ENCODE results near the gene ATF7IP. TPM values are rescaled to one million over a fixed set of nuclear protein-coding genes. Genes with fewer than 3 reads are reported as not detected.

Gene ATF7IP
- total RNA-seq, 1 experiment from 2014 or later = 25.4 TPM

DNA sequence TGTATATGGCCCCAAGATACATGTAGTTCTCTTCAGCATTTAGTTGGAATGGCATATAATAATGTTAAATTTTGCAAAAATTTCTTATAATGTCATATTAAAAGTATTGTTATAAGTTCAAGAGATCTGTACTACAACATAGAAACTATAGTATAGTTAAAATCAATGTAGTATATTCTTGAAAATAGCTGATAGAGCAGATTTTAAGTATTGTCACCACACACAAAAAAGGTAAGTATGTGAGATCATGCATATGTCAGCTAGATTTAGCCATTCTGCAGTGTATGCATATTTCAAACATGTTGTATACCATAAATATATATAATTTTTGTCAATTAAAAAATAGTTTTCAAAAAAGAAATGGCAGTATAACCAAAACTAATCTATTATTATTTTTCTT is 115.7 kb downstream of the ATF7IP start:
- TF ChIP-seq SIN3A (IDR thresholded peaks at IDR 0.05; ENCODE audit: borderline replicate concordance, insufficient read depth, low read depth, low read length) (no peak), CTCF (IDR thresholded peaks at IDR 0.05) (no peak), TCF7L2 (IDR thresholded peaks at IDR 0.05; ENCODE audit: low read depth, low read length) (no peak), POLR2AphosphoS5 (IDR thresholded peaks at IDR 0.05; ENCODE audit: low read depth, low read length) (no peak)
- TF ChIP-seq, protein P1, sequence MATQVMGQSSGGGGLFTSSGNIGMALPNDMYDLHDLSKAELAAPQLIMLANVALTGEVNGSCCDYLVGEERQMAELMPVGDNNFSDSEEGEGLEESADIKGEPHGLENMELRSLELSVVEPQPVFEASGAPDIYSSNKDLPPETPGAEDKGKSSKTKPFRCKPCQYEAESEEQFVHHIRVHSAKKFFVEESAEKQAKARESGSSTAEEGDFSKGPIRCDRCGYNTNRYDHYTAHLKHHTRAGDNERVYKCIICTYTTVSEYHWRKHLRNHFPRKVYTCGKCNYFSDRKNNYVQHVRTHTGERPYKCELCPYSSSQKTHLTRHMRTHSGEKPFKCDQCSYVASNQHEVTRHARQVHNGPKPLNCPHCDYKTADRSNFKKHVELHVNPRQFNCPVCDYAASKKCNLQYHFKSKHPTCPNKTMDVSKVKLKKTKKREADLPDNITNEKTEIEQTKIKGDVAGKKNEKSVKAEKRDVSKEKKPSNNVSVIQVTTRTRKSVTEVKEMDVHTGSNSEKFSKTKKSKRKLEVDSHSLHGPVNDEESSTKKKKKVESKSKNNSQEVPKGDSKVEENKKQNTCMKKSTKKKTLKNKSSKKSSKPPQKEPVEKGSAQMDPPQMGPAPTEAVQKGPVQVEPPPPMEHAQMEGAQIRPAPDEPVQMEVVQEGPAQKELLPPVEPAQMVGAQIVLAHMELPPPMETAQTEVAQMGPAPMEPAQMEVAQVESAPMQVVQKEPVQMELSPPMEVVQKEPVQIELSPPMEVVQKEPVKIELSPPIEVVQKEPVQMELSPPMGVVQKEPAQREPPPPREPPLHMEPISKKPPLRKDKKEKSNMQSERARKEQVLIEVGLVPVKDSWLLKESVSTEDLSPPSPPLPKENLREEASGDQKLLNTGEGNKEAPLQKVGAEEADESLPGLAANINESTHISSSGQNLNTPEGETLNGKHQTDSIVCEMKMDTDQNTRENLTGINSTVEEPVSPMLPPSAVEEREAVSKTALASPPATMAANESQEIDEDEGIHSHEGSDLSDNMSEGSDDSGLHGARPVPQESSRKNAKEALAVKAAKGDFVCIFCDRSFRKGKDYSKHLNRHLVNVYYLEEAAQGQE (IDR thresholded peaks at IDR 0.05; ENCODE audit: insufficient read depth in 1 of 2, low read depth in 2 of 2, low read length in 1 of 2) = no peak
- Histone ChIP-seq H3K36me3 (ENCODE audit: control insufficient read depth, insufficient read depth, low read length) (no peaks in the 10 kb centered on the region; the same call in 1 of the 2 replicates), H3K4me3 (ENCODE audit: low read depth in 2 of 2, low read length in 2 of 2) (no peak overlapping the region), H3K4me1 (ENCODE audit: control insufficient read depth, insufficient read depth, low read length) (no peaks in the 10 kb centered on the region), H3K27me3 (ENCODE audit: control insufficient read depth, insufficient read depth, low read length) (no peaks in the 10 kb centered on the region), H3K9me3 (ENCODE audit: control insufficient read depth, insufficient read depth, low read depth, low read length) (no peaks in the 10 kb centered on the region), H3K27ac (ENCODE audit: low read length) (no peak overlapping the region)
- no TSS peak for BruUV-seq (replicated peaks)
- no peak for ATAC-seq
- no peak for DNase-seq (ENCODE audit: low read depth, low spot score)
- CTCF ChIA-PET = no interaction called here
- POLR2A ChIA-PET = no interaction called here
- intact Hi-C loops (cut with micrococcal nuclease; ENCODE audit: unreplicated experiment) = no loop called here
- in situ Hi-C loops (cut with HindIII; ENCODE audit: low pct_unique_long_range_greater_than_20kb, low sequenced_read_pairs) = no loop called here

DNA sequence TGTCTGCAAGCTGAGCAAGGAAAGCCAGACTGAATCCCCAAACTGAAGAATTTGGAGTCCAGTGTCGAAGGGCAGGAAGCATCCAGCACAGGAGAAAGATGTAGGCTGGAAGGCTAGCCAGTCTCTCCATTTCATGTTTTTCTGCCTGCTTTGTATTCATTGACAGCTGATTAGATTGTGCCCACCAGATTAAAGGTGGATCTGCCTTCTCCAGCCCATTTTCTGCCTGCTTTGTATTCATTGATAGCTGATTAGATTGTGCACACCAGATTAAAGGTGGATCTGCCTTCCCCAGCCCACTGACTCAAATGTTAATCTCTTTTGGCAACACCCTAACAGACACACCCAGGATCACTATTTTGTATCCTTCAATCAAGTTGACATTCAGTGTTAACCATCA is 116.9 kb downstream of the ATF7IP start:
- Histone ChIP-seq H3K4me3 (ENCODE audit: low read depth in 2 of 2, low read length in 2 of 2) (no peak overlapping the region), H3K27me3 (ENCODE audit: control insufficient read depth, insufficient read depth, low read length) (no peaks in the 10 kb centered on the region), H3K27ac (ENCODE audit: low read length) (no peak overlapping the region), H3K36me3 (ENCODE audit: control insufficient read depth, insufficient read depth, low read length) (no peaks in the 10 kb centered on the region; the same call in 1 of the 2 replicates), H3K9me3 (ENCODE audit: control insufficient read depth, insufficient read depth, low read depth, low read length) (no peaks in the 10 kb centered on the region), H3K4me1 (ENCODE audit: control insufficient read depth, insufficient read depth, low read length) (no peaks in the 10 kb centered on the region)
- TF ChIP-seq SIN3A (IDR thresholded peaks at IDR 0.05; ENCODE audit: borderline replicate concordance, insufficient read depth, low read depth, low read length) = no peak
- TF ChIP-seq TCF7L2 (IDR thresholded peaks at IDR 0.05; ENCODE audit: low read depth, low read length) = no peak
- TF ChIP-seq, protein P1 (IDR thresholded peaks at IDR 0.05; ENCODE audit: insufficient read depth in 1 of 2, low read depth in 2 of 2, low read length in 1 of 2) = no peak
- ATAC-seq (no peak), DNase-seq (ENCODE audit: low read depth, low spot score) (no peak)
- BruUV-seq (replicated peaks) = no TSS peak
- intact Hi-C loops (cut with micrococcal nuclease; ENCODE audit: unreplicated experiment) (no loop called here), in situ Hi-C loops (cut with HindIII; ENCODE audit: low pct_unique_long_range_greater_than_20kb, low sequenced_read_pairs) (no loop called here)
- ChIA-PET CTCF (no interaction called here), POLR2A (no interaction called here)
